GM18502 (cell line): ENCODE results near the gene TOB1.

ENCODE experiments used
- ATAC-seq: cut with Tn5 transposase; IDR thresholded peaks from one replicate; pipeline ENCODE4 v1.9.1; 2021; ENCODE audit warnings: mild to moderate bottlenecking; ENCODE audit not compliant: unreplicated experiment, poor library complexity

The TOB1 gene

GRCh38 chr17:50815400-50815799 is 50.8 kb downstream of the TOB1 start:
- ATAC-seq = no peak

DNA sequence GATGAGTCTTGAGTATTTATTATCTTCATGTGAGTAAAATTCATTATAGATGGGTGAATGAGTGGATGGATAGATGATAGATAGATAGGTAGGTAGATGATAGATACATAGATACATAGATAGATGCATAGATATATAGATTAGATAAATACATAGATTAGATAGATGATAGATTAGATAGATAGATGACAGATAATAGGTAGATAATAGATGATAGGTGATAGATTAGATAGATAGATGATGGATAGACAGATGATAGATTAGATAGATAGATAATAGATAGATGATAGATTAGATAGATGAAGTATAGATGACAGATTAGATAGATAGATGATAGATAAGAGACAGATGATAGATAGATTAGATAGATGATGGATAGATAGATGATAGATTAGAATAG is 52.6 kb downstream of the TOB1 start:
- no peak for ATAC-seq
